GM12892 (cell line): ENCODE data around the gene KIF4A.
"Not testable (repeated sequence)": the region's sequence is repeated elsewhere in the genome, so short reads cannot be mapped to it uniquely, and the experiment has no call there.

Experiments used
- DNase-seq: peaks from one replicate; pipeline ENCODE4 v3.0.0; 2011; ENCODE audit not compliant: insufficient read length
- FAIRE-seq: peaks from 2 replicates; lab custom pipeline; 2011; peaks lifted over from hg19 to GRCh38; lab: Jason Lieb, UNC
- POLR2A ChIP-seq: IDR thresholded peaks from 2 replicates; pipeline ENCODE4 v1.6.1; 2011; ENCODE audit warnings: low read depth, low read length, control low read depth
- POLR2AphosphoS5 ChIP-seq: IDR thresholded peaks from 2 replicates; pipeline ENCODE4 v1.6.1; 2011; ENCODE audit warnings: low read depth, low read length, control low read depth
- TAF1 ChIP-seq: IDR thresholded peaks from 2 replicates; pipeline ENCODE4 v1.6.1; 2011; ENCODE audit warnings: low read depth, mild to moderate bottlenecking, control low read depth, low read length, borderline replicate concordance

KIF4A gene

DNA sequence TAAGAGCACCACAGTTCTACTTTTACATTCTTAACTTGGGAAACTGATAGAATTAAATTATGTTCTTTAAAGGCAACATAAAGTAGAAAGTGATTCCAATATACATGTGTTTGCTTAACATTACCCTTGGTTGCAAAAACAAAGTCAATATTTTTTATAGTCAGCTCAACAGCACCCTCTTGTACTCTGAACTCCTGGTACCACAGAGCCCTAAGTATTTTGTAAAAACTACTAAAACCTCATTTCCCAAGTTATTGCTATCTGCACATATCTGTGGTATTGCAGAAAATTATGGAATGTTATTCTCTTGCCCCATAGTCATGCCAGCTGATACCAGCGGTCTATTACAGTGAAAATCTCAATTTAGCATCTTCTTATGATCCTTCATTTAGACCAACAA lies 2.9 kb downstream of the KIF4A start:
- DNase-seq (no peak), FAIRE-seq (no peak)
- no peak for TF ChIP-seq TAF1
- TF ChIP-seq POLR2AphosphoS5, result no peak
- TF ChIP-seq POLR2A, result no peak

DNA sequence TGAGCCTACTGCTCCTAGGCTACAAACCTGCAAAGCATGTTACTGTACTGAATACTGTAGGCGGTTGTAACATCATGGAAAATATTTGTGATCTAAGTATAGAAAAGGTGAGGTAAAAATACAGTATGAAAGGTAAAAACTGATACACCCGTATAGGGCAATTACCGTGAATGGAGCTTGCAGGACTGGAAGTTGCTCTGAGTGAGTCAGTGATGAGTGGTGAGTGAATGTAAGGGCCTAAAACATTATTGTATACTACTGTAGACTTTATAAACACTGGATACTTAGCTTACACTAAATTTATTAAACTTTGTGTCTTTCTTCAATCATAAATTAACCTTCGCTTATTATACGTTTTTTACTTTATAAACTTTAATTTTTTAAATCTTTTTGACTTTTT lies 3.7 kb downstream of the KIF4A start:
- no peak for TF ChIP-seq TAF1
- TF ChIP-seq POLR2AphosphoS5, result no peak
- TF ChIP-seq POLR2A, result no peak
- FAIRE-seq, result no peak
- DNase-seq, result no peak

DNA sequence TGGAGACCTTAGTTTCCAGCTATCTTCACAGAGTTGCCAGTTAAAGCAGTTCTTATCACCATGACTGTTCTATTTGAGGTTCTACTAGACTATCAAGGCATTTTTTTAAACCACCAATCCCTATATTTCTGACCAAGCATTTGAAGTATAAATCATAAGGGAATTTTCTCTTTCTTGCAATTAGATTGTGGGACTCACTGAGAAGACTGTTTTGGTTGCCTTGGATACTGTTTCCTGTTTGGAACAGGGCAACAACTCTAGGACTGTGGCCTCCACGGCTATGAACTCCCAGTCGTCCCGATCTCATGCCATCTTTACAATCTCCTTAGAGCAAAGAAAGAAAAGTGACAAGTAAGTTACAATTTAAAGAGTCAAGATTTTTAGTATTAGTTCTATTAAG lies 11.8 kb downstream of the KIF4A start:
- no peak for DNase-seq
- no peak for FAIRE-seq
- TF ChIP-seq TAF1, result no peak
- no peak for TF ChIP-seq POLR2AphosphoS5
- no peak for TF ChIP-seq POLR2A

DNA sequence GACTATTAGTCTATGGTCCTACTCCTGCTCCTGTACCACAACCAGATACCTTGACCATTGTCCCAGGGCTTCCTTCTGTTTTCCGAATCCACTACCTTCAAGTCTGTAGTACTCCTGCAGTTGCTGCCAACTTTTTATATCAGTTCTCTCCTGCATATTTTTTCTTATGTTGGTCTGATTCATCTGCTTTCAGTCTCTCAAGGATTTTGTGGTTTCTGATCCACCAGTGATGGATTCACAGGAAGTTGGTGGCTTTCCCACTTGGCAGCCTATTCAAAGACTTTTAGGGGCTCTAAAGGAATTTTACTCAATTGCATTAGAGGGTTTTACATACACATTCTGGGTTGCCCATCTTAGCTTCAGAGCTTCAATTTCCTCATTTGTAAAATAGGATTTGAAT lies 23.6 kb downstream of the KIF4A start:
- TF ChIP-seq TAF1 (no peak), POLR2AphosphoS5 (no peak), POLR2A (no peak)
- DNase-seq (no peak), FAIRE-seq (no peak)

DNA sequence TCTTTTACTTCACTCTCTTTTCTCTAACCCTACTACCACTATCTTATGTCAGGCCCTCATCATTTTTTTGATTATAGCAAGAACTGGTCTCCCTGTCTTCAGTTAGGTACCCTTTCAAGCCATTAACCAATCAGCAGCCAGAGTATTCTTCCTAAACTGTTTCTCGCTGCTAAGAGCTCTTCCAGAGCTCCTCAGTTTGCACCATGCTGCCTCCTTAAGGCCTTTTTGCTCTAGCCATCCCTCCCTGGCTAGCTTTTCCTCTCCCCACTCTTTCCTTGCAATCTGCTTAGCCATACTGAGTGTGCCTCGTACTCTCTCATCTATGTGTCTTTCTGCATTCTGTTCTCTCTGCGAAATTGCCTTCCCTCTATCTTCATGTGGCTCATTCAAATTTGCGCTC lies 32.9 kb downstream of the KIF4A start:
- no peak for FAIRE-seq
- DNase-seq, result no peak
- TF ChIP-seq POLR2A (no peak), POLR2AphosphoS5 (no peak), TAF1 (no peak)

DNA sequence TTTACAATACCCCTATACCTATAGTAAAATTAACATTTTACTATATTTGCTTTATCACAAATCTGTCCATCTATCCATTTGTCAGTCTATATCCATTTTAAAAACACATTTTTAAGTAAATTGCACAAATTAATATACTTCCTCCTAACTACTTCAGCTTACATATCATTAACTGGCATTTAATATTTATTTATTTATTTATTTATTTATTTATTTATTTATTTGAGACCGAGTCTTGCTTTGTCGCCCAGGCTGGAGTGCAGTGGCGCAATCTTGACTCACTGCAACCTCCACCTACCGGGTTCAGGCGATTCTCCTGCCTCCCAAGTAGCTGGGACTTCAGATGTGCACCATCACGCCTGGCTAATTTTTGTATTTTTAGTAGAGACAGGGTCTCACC lies 33.7 kb downstream of the KIF4A start:
- not testable (repeated sequence) for DNase-seq, FAIRE-seq

DNA sequence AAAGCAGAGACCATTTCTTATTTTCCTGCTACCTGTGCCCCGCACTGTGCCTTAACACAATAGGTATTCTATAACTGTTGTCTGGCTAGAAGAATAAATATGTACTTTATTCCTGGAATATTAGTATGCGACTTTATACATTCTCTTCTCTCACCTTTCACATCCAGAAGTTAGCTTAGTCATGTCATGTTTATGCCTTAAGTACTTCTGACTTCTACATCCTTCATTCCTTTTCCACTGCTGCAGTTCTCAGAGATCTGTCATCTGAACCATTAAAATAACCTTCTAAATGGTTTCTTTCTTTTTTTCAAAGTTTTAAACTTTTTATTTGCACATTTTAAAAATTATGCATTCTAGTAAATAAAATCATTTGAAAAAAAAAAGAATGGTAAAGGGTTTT lies 34.4 kb downstream of the KIF4A start:
- DNase-seq, result no peak
- TF ChIP-seq POLR2AphosphoS5 (no peak), POLR2A (no peak), TAF1 (no peak)
- no peak for FAIRE-seq

DNA sequence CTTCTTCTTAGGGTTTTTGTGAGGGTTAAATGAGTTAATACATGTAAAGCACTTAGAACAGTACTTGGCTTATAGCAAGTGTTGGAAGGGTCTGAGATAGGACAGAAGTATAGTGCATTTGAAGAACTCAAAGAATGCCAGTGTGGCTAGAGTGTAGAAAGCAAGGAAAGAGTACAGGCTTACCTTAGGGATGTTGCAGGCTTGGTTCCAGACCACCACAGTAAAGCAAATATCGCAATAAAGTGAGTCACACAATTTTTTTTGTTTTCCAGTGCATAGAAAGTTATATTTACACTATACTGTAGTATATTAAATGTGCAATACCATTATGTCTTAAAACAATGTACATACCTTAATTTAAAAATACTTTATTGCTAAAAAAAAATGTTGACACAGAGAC lies 41.3 kb downstream of the KIF4A start:
- DNase-seq (no peak), FAIRE-seq (no peak)
- TF ChIP-seq TAF1 (no peak), POLR2AphosphoS5 (no peak)

DNA sequence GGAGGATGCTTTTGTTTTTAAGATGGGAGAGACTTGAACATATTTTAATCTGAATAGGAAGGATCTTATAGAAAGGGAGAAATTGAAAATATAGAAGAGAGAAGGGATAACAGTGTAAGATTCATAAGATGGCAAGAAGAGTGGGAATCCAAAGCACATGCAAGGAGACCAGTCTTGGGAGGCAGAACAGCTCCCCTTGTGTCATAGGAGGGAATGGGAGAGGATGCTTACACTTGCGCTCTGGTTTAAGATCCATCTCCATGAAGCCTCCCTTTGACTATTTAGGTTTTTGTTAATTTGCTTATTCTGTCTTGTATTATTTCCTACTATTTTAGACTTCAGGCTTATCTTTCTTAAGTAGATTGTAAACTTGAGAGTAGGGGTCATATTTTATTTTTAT lies 42.7 kb downstream of the KIF4A start:
- TF ChIP-seq TAF1 (no peak), POLR2A (no peak), POLR2AphosphoS5 (no peak)
- FAIRE-seq (no peak), DNase-seq (no peak)

DNA sequence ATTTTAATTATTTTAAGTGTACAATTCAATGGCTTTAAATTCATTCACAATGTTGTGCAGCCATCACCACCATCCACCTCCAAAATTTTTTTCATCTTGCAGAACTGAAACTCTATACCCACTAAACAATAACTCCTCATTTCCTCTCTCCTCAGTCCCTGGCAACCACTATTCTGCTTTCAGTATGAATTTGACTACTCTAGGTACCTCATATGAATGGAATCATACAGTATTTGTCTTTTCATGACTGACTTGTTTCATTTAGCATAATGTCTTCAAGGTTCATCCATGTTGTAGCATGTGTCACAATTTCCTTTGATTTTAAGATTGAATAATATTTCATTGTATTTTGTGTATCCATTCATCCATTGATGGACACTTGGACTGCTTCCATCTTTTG lies 46.9 kb downstream of the KIF4A start:
- no peak for TF ChIP-seq POLR2A
- DNase-seq, result no peak
- FAIRE-seq, result peak; percentile 54

DNA sequence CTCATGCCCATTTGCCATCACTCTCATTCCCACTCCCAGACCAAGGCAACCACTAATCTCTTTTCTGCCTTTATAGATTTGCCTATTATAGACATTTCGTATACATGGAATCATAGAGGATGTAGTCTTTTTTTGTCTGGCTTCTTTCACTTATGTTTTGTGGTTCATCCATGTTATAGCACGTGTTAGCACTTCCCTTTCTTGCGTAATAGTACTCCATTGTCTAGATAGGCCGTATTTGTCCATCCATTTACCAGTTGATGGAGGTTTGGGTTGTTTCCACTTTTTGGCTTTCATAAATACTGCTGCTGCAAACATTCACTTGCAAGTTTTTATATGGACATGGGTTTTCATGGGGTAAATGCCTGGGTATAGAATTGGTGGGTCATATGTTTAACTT lies 48.4 kb downstream of the KIF4A start:
- TF ChIP-seq POLR2A (no peak), POLR2AphosphoS5 (no peak), TAF1 (no peak)
- DNase-seq, result no peak
- no peak for FAIRE-seq

DNA sequence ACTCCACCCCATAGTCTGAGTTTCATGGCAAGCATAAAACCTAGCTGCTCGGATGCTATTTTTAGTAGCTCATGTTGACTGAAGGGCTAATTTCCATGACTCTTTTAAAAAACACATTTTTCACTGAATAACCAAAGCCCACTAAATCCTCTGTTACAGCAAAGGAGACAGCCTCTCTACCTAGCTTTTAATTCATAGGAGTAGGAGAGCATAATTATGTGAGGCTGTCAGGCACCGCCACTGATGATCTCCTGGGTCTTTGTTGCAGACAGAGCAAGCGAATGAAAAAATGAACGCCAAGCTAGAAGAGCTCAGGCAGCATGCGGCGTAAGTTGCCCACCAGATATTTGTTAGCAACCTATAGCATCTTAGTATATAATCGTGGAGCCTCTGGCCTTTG lies 53.5 kb downstream of the KIF4A start:
- FAIRE-seq, result no peak

DNA sequence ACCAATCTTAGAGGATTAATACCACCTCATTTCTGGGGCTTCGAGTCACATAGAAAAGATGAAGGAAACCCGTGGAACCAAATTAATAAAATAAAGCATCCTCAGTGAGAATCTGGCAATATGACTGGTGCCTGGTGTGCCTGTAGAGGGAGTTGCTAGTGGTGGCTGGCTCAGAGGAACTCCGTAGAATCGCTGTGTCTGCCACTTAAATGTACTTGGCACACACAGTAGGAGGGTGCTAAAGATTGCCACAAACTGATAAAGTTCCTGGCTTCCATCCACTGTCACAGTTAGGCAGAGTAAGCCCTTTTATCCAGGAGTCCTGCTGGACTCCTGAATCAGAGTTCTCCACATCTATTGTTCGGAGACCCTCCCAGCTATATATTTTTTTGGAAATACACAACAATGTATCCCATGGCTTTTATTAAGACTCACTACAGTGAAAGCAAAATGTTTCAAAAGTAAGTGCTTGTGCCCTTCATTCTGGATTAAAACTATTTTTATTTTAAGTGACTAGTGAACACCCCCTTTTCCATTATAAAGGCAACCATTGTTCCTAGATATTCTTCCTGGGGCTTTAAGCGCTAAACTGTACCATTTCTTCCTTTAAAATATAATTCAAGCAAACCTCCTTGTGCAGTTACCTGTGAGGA lies 56.6 kb downstream of the KIF4A start:
- TF ChIP-seq POLR2AphosphoS5 (no peak), POLR2A (no peak), TAF1 (no peak)
- no peak for FAIRE-seq

More for the DNA sequence above, 53.5 kb downstream of the KIF4A start:
- TF ChIP-seq POLR2A (no peak), POLR2AphosphoS5 (no peak), TAF1 (no peak)
- no peak for DNase-seq

DNA sequence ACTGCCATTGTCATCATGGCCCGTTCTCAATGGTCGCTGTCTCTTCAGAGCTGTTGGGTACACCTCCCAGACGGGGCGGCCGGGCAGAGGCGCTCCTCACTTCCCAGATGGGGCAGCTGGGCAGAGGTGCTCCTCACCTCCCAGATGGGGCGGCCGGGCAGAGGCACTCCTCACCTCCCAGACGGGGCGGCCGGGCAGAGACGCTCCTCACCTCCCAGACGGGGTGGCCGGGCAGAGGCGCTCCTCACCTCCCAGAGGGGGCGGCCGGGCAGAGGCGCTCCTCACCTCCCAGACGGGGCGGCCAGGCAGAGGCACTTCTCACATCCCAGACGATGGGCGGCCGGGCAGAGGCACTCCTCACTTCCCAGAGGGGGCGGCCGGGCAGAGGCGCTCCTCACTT lies 58.9 kb downstream of the KIF4A start:
- not testable (repeated sequence) for FAIRE-seq, DNase-seq

More for the DNA sequence above, 56.6 kb downstream of the KIF4A start:
- no peak for DNase-seq

DNA sequence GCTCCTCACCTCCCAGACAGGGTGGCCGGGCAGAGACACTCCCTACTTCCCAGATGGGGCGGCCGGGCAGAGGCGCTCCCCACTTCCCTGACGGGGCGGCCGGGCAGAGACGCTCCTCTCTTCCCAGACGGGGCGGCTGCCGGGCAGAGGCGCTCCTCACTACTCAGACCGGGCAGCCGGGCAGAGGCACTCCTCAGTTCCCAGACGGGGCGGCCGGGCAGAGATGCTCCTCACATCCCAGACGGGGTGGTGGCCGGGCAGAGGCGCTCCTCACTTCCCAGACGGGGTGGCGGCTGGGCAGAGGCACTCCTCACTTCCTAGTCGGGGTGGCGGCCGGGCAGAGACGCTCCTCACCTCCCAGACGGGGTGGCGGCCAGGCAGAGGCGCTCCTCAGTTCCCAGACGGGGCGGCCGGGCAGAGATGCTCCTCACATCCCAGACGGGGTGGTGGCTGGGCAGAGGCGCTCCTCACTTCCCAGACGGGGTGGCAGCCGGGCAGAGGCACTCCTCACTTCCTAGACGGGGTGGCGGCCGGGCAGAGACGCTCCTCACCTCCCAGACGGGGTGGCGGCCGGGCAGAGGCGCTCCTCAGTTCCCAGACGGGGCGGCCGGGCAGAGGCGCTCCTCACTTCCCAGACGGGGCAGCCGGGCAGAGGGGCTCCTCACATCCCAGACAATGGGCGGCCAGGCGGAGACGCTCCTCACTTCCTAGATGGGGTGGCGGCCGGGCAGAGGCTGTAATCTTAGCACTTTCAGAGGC lies 59.6 kb downstream of the KIF4A start:
- not testable (repeated sequence) for DNase-seq, FAIRE-seq
